Gastrocnemius medialis (tissue), 4 donors: ENCODE data around the gene NFASC.

Experiments used
- POLR2A ChIP-seq, 2 donors: fragments of 450-650 bp; IDR thresholded peaks; one replicate each; pipeline ENCODE4 v1.6.1; 2017; ENCODE audit warnings: antibody characterized with exemption in 2 of 2, mild to moderate bottlenecking in 2 of 2, moderate library complexity in 2 of 2
- TF ChIP-seq, protein P1 (sequence below), 5 experiments: fragments of 450-650 bp in 3 of 5; fragments of 200-600 bp in 2 of 5; sonication (generic) in 2 of 5; IDR thresholded peaks in 4 of 5; conservative IDR thresholded peaks in 1 of 5; 1 replicate in 4 of 5; 2 replicates in 1 of 5; pipeline ENCODE4 v1.5.1; 2016 to 2019; ENCODE audit warnings: antibody characterized with exemption in 5 of 5, mild to moderate bottlenecking in 3 of 5, moderate library complexity in 3 of 5

- TF ChIP-seq, protein P1, sequence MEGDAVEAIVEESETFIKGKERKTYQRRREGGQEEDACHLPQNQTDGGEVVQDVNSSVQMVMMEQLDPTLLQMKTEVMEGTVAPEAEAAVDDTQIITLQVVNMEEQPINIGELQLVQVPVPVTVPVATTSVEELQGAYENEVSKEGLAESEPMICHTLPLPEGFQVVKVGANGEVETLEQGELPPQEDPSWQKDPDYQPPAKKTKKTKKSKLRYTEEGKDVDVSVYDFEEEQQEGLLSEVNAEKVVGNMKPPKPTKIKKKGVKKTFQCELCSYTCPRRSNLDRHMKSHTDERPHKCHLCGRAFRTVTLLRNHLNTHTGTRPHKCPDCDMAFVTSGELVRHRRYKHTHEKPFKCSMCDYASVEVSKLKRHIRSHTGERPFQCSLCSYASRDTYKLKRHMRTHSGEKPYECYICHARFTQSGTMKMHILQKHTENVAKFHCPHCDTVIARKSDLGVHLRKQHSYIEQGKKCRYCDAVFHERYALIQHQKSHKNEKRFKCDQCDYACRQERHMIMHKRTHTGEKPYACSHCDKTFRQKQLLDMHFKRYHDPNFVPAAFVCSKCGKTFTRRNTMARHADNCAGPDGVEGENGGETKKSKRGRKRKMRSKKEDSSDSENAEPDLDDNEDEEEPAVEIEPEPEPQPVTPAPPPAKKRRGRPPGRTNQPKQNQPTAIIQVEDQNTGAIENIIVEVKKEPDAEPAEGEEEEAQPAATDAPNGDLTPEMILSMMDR (IDR thresholded peaks at IDR 0.05 in 4 of 5, conservative IDR thresholded peaks at IDR 0.05 in 1 of 5), result no peak
- no peak for TF ChIP-seq POLR2A (IDR thresholded peaks at IDR 0.05)
These were observed 183.4 kb downstream of the NFASC start for GRCh38 chr1:205054013-205054412.
